CD4-positive, alpha-beta memory T cell (primary cell): ENCODE results near the gene SNX11. TPM values are rescaled to one million over a fixed set of nuclear protein-coding genes. Genes with fewer than 3 reads are reported as not detected.
A peak's percentile ranks its signal among the peaks of the same experiment; 100 is the strongest.

Experiments used
- CTCF ChIA-PET: fragments of 350-600 bp; sonication (Branson Sonifier 250); formaldehyde crosslinking; loops from one replicate; lab custom pipeline; 2021; ENCODE audit warnings: inconsistent platforms; ENCODE audit not compliant: partially characterized antibody; lab: Charles Lee
- POLR2A ChIA-PET: fragments of 350-600 bp; sonication (Branson Sonifier 250); formaldehyde crosslinking; loops from one replicate; lab custom pipeline; 2021; ENCODE audit not compliant: partially characterized antibody; lab: Charles Lee
- DNase-seq, 5 donors: peaks; one replicate each; pipeline versions ENCODE4 v3.0.0 to v3.0.0-alpha.2; 2020 to 2022; ENCODE audit warnings: mixed read lengths in 1 of 5
- H3K27ac ChIP-seq: one replicate; pipeline ENCODE4 v1.7.0; 2013; ENCODE audit warnings: low read depth, low read length
- H3K27me3 ChIP-seq: 2 replicates; pipeline ENCODE4 v1.7.0; 2013; ENCODE audit warnings: mild to moderate bottlenecking, low read length, moderate library complexity; ENCODE audit not compliant: insufficient read depth
- H3K36me3 ChIP-seq: 2 replicates; pipeline ENCODE4 v1.7.0; 2013; ENCODE audit warnings: mild to moderate bottlenecking, low read length, moderate library complexity; ENCODE audit not compliant: insufficient read depth
- H3K4me1 ChIP-seq: 2 replicates; pipeline ENCODE4 v1.7.0; 2013; ENCODE audit warnings: mild to moderate bottlenecking, low read length, moderate library complexity; ENCODE audit not compliant: insufficient read depth
- H3K4me3 ChIP-seq, 2 donors: one replicate each; pipeline ENCODE4 v1.7.0; 2013; ENCODE audit warnings: low read length in 2 of 2, mild to moderate bottlenecking in 1 of 2
- H3K9me3 ChIP-seq, 2 donors: one replicate each; pipeline ENCODE4 v1.7.0; 2013; ENCODE audit warnings: low read length in 2 of 2, control low read depth in 1 of 2; ENCODE audit not compliant: control insufficient read depth in 1 of 2
- H3K27ac Mint-ChIP-seq, 7 donors: one replicate each; pipeline ENCODE4 v1.8.0; 2020 to 2021; ENCODE audit warnings: mixed read lengths in 7 of 7, mild to moderate bottlenecking in 6 of 7, inconsistent platforms in 3 of 7, moderate library complexity in 3 of 7
- H3K27me3 Mint-ChIP-seq, 2 donors: one replicate each; pipeline ENCODE4 v1.8.0; 2020 to 2021; ENCODE audit warnings: mixed read lengths in 2 of 2
- H3K36me3 Mint-ChIP-seq, 2 donors: one replicate each; pipeline ENCODE4 v1.8.0; 2020 to 2021; ENCODE audit warnings: mixed read lengths in 2 of 2, inconsistent platforms in 1 of 2, mild to moderate bottlenecking in 1 of 2
- H3K4me1 Mint-ChIP-seq, 4 donors: one replicate each; pipeline ENCODE4 v1.8.0; 2020 to 2021; ENCODE audit warnings: mixed read lengths in 4 of 4, mild to moderate bottlenecking in 1 of 4
- H3K4me3 Mint-ChIP-seq, 8 donors: one replicate each; pipeline ENCODE4 v1.8.0; 2020 to 2021; ENCODE audit warnings: mixed read lengths in 8 of 8, mild to moderate bottlenecking in 7 of 8, moderate library complexity in 6 of 8, inconsistent platforms in 3 of 8
- H3K9me3 Mint-ChIP-seq, 8 donors: one replicate each; pipeline ENCODE4 v1.8.0; 2020 to 2021; ENCODE audit warnings: mixed read lengths in 8 of 8, mild to moderate bottlenecking in 5 of 8, inconsistent platforms in 3 of 8, moderate library complexity in 1 of 8
- intact Hi-C: fragments of 100-400 bp; cut with micrococcal nuclease; formaldehyde crosslinking; loops from one replicate; pipeline ENCODE4 v1.15.1; 2023
- microRNA-seq: library from miRNA; unstranded; fragments of <30 nt; microRNA quantifications from one replicate; pipeline ENCODE4 v1.2.0, GENCODE V29; 2021; ENCODE audit warnings: borderline replicate concordance, borderline number of aligned reads, borderline microRNAs expressed, mixed read lengths
- polyA plus RNA-seq, 2 donors: library from polyadenylated mRNA; unstranded; fragments of 300-500 nt; fragmentation: Illumina TruSeq; gene quantifications; one replicate each; pipeline ENCODE4 v1.2.3, GENCODE V29; 2021
- total RNA-seq, 2 experiments: library from RNA; stranded (reverse); gene quantifications; one replicate each; pipeline ENCODE4 v1.2.3, GENCODE V29; 2021

The SNX11 gene
- total and polyA plus RNA-seq, 4 experiments from 2014 or later: 17.9 to 22.0 (median 19.4) TPM

DNA sequence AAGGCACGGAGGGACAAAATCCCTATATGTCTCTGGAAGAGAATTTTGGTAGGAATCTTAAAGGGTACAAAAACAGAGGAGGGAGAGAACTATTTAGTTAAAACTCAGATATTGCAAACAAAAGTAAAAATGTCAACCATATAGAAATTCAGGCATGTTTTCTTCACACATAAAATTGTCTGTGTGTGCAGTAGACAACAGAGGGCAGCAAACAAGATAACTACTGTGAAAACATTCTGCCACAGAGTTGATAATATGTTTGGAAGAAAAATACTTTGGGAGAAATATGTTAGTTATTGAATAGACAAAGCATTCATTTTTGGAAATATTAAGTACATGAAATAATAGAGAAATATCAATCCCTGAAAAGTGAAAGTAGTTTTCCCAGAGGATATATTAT, 56.2 kb downstream of the SNX11 start:
- Mint-ChIP-seq H3K36me3 (peaks cover 37 to 79% of the 10 kb centered on the region in 2 donors), H3K4me3 (no peak overlapping the region), H3K9me3 (no peaks in the 10 kb centered on the region), H3K4me1 (peaks cover 0 to 6% (median 4%) of the 10 kb centered on the region in 4 donors), H3K27ac (peak overlapping the region in 2 of 7 donors; percentile 44 to 52), H3K27me3 (no peaks in the 10 kb centered on the region)
- DNase-seq: no peak
- Histone ChIP-seq H3K9me3 (no peaks in the 10 kb centered on the region), H3K4me3 (no peak overlapping the region), H3K27ac (no peak overlapping the region), H3K27me3 (no peaks in the 10 kb centered on the region), H3K4me1 (peaks cover 3% of the 10 kb centered on the region), H3K36me3 (peaks cover 21% of the 10 kb centered on the region)
- intact Hi-C loops: no loop called here
- ChIA-PET CTCF (interaction anchor here (1.0 kb wide), 1 partner anchor 15 kb away, joined by 3 read pairs; no protein-coding TSS in a partner anchor), POLR2A (no interaction called here)

DNA sequence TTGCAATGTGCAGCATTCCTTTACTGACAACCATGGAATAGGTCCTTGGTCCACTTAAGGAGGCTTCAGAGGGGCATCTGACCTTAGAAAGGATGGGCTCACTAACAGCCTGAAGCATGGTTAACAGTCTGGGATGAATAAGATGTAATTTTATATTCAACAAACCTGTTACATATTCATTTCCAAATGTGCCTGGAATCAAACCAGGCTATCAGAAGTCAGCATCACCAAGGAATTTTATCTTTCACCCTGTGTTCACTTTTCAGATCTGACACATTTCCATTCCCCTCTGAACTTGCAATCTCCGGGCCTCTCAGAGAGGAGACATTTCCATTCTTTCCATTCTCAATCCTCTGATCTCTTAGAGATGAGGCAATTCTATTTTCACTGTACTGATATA, 62.4 kb downstream of the SNX11 start:
- H3K4me1 ChIP-seq: peaks cover 21% of the 10 kb centered on the region
- no peak overlapping the region for H3K27ac ChIP-seq
- H3K4me3 ChIP-seq: no peak overlapping the region
- DNase-seq: no peak
- peaks cover 21 to 27% (median 24%) of the 10 kb centered on the region in 4 donors for H3K4me1 Mint-ChIP-seq
- H3K27me3 Mint-ChIP-seq: no peaks in the 10 kb centered on the region
- POLR2A ChIA-PET: no interaction called here
- H3K27me3 ChIP-seq: no peaks in the 10 kb centered on the region
- H3K36me3 Mint-ChIP-seq: peaks cover 45 to 73% of the 10 kb centered on the region in 2 donors
- no peak overlapping the region for H3K27ac Mint-ChIP-seq
- intact Hi-C loops: no loop called here
- peaks cover 24% of the 10 kb centered on the region for H3K36me3 ChIP-seq
- no peaks in the 10 kb centered on the region for H3K9me3 Mint-ChIP-seq
- no peaks in the 10 kb centered on the region for H3K9me3 ChIP-seq
- no peak overlapping the region for H3K4me3 Mint-ChIP-seq
- CTCF ChIA-PET: no interaction called here

Small RNA genes lying within 50 kb of the gene (microRNA-seq; reads per million reads assigned to microRNA genes)
- gene MIR1203: not detected

Other genes starting within 250 kb of the SNX11 start
- gene SP2, start 211.5 kb upstream of the SNX11 start, total RNA-seq: 10 to 100 TPM; 39.6 to 39.9 TPM
- 10 to 100 TPM in 1 of 2 donors, 1 to 10 TPM in 1; 3.0 to 17.1 TPM for gene SP2, start 211.5 kb upstream of the SNX11 start, polyA plus RNA-seq
- 10 to 100 TPM; 12.1 TPM for gene PNPO, start 166.2 kb upstream of the SNX11 start, total RNA-seq
- gene PNPO, start 166.2 kb upstream of the SNX11 start, polyA plus RNA-seq: 10 to 100 TPM; 19.9 to 23.4 TPM
- gene PRR15L, start 149.9 kb upstream of the SNX11 start, total RNA-seq: not detected
- gene PRR15L, start 149.9 kb upstream of the SNX11 start, polyA plus RNA-seq: under 1 TPM in 1 of 2 donors, not detected in 1; 0.11 TPM
- gene CDK5RAP3, start 136.7 kb upstream of the SNX11 start, total RNA-seq: 100 to 1,000 TPM; 340 to 343 TPM
- gene CDK5RAP3, start 136.7 kb upstream of the SNX11 start, polyA plus RNA-seq: 10 to 100 TPM; 75.1 to 99.2 TPM
- gene COPZ2, start 70.0 kb upstream of the SNX11 start, total RNA-seq: 1 to 10 TPM; 1.9 to 2.0 TPM
- gene COPZ2, start 70.0 kb upstream of the SNX11 start, polyA plus RNA-seq: 1 to 10 TPM; 1.6 to 1.9 TPM
- gene NFE2L1, start 59.4 kb upstream of the SNX11 start, total RNA-seq: 10 to 100 TPM; 53.5 to 62.5 TPM
- 10 to 100 TPM in 1 of 2 donors, 1 to 10 TPM in 1; 2.9 to 16.2 TPM for gene NFE2L1, start 59.4 kb upstream of the SNX11 start, polyA plus RNA-seq
- 10 to 100 TPM; 33.9 to 37.1 TPM for gene CBX1, start 6.3 kb upstream of the SNX11 start, total RNA-seq
- 10 to 100 TPM; 10.1 to 19.8 TPM for gene CBX1, start 6.3 kb upstream of the SNX11 start, polyA plus RNA-seq